DOHH2 (cell line): ENCODE results near the gene TMPRSS7.

Experiments used
- H3F3A ChIP-seq: fragments of 200-600 bp; sonication (generic), shearing (Covaris generic); 2 replicates; pipeline ENCODE4 v1.6.0; 2016; ENCODE audit warnings: antibody characterized with exemption, mild to moderate bottlenecking; ENCODE audit not compliant: control insufficient read depth, insufficient read depth
- H3K27ac ChIP-seq: fragments of 200-600 bp; sonication (generic); 2 replicates; pipeline ENCODE4 v1.5.1; 2014; ENCODE audit warnings: low read depth, mild to moderate bottlenecking, low read length, moderate library complexity
- H3K27me3 ChIP-seq: fragments of 200-600 bp; sonication (generic); 2 replicates; pipeline ENCODE4 v1.6.1; 2014; ENCODE audit warnings: mild to moderate bottlenecking, low read length, mixed read lengths; ENCODE audit not compliant: control insufficient read depth
- H3K36me3 ChIP-seq: fragments of 200-600 bp; sonication (generic); 2 replicates; pipeline ENCODE4 v1.6.1; 2014; ENCODE audit warnings: mild to moderate bottlenecking, low read length, moderate library complexity, mixed read lengths; ENCODE audit not compliant: control insufficient read depth
- H3K4me1 ChIP-seq: fragments of 200-600 bp; sonication (generic); 2 replicates; pipeline ENCODE4 v1.6.1; 2014; ENCODE audit warnings: mild to moderate bottlenecking, low read length, mixed read lengths; ENCODE audit not compliant: control insufficient read depth
- H3K4me2 ChIP-seq: fragments of 200-600 bp; sonication (generic); 2 replicates; pipeline ENCODE4 v1.6.0; 2014; ENCODE audit warnings: mild to moderate bottlenecking, low read length, moderate library complexity
- H3K4me3 ChIP-seq: fragments of 200-600 bp; sonication (generic); 2 replicates; pipeline ENCODE4 v1.5.1; 2014; ENCODE audit warnings: mild to moderate bottlenecking, low read length, mixed read lengths
- H3K79me2 ChIP-seq: fragments of 200-600 bp; sonication (generic); 2 replicates; pipeline ENCODE4 v1.6.1; 2014; ENCODE audit warnings: mild to moderate bottlenecking, low read length, mixed read lengths; ENCODE audit not compliant: control insufficient read depth
- H3K9me2 ChIP-seq: fragments of 200-600 bp; sonication (generic); replicated peaks from 2 replicates; pipeline ENCODE4 v1.6.1; 2014; ENCODE audit warnings: mild to moderate bottlenecking, low read length, mixed read lengths; ENCODE audit not compliant: control insufficient read depth
- H3K9me3 ChIP-seq: fragments of 200-600 bp; sonication (generic); 2 replicates; pipeline ENCODE4 v1.6.1; 2014; ENCODE audit warnings: antibody characterized with exemption, low read length, mixed read lengths; ENCODE audit not compliant: control insufficient read depth, insufficient read depth
- H4K20me1 ChIP-seq: fragments of 200-600 bp; sonication (generic); 2 replicates; pipeline ENCODE4 v1.6.0; 2014; ENCODE audit warnings: low read depth, mild to moderate bottlenecking, antibody characterized with exemption, low read length, moderate library complexity; ENCODE audit not compliant: control insufficient read depth, insufficient read depth
- CTCF ChIP-seq: fragments of 200-600 bp; sonication (generic); IDR thresholded peaks from one replicate; pipeline ENCODE4 v1.5.1; 2014; ENCODE audit warnings: antibody characterized with exemption, mild to moderate bottlenecking, low read depth, low read length; ENCODE audit not compliant: poor library complexity, severe bottlenecking
- EZH2phosphoT487 ChIP-seq: fragments of 200-600 bp; sonication (generic); IDR thresholded peaks from 2 replicates; pipeline ENCODE4 v1.6.1; 2017; ENCODE audit warnings: borderline replicate concordance, mild to moderate bottlenecking, antibody characterized with exemption, low read length, moderate library complexity, mixed read lengths

The TMPRSS7 gene

GRCh38 chr3:112043621-112044201 lies 9.2 kb downstream of the TMPRSS7 start:
- Histone ChIP-seq H3K4me1 (peaks cover 22% of the 10 kb centered on the region), H3K4me3 (no peak overlapping the region), H3K27me3 (no peaks in the 10 kb centered on the region), H3K9me3 (no peaks in the 10 kb centered on the region), H3K36me3 (no peaks in the 10 kb centered on the region), H3K9me2 (no peaks in the 10 kb centered on the region), H3K27ac (no peak overlapping the region), H4K20me1 (no peaks in the 10 kb centered on the region), H3F3A (no peaks in the 10 kb centered on the region), H3K4me2 (peak overlapping the region; percentile 30), H3K79me2 (no peaks in the 10 kb centered on the region)
- TF ChIP-seq CTCF, result peak; percentile 91
- TF ChIP-seq EZH2phosphoT487, result no peak

GRCh38 chr3:112046599-112046998 lies 12.1 kb downstream of the TMPRSS7 start:
- H3K27me3 ChIP-seq, result no peaks in the 10 kb centered on the region
- peaks cover 10% of the 10 kb centered on the region for H3K4me1 ChIP-seq
- H4K20me1 ChIP-seq, result no peaks in the 10 kb centered on the region
- no peak overlapping the region for H3K4me2 ChIP-seq
- no peaks in the 10 kb centered on the region for H3K9me2 ChIP-seq
- H3K4me3 ChIP-seq, result no peak overlapping the region
- no peaks in the 10 kb centered on the region for H3K79me2 ChIP-seq
- H3K27ac ChIP-seq, result no peak overlapping the region
- H3F3A ChIP-seq, result no peaks in the 10 kb centered on the region
- H3K36me3 ChIP-seq, result no peaks in the 10 kb centered on the region
- TF ChIP-seq EZH2phosphoT487 (no peak), CTCF (no peak)
- no peaks in the 10 kb centered on the region for H3K9me3 ChIP-seq

GRCh38 chr3:112047264-112047663 lies 12.7 kb downstream of the TMPRSS7 start:
- Histone ChIP-seq H3K4me1 (peaks cover 10% of the 10 kb centered on the region), H3K27me3 (no peaks in the 10 kb centered on the region), H3K36me3 (no peaks in the 10 kb centered on the region), H3K9me3 (no peaks in the 10 kb centered on the region), H3K27ac (no peak overlapping the region), H3K9me2 (no peaks in the 10 kb centered on the region), H3K4me3 (no peak overlapping the region), H3F3A (no peaks in the 10 kb centered on the region), H3K4me2 (no peak overlapping the region), H4K20me1 (no peaks in the 10 kb centered on the region), H3K79me2 (no peaks in the 10 kb centered on the region)
- TF ChIP-seq EZH2phosphoT487, result no peak

- Histone ChIP-seq H3K4me2 (no peak overlapping the region), H3K4me3 (no peak overlapping the region), H3K79me2 (no peaks in the 10 kb centered on the region), H3K27ac (no peak overlapping the region), H3K36me3 (no peaks in the 10 kb centered on the region), H3F3A (no peaks in the 10 kb centered on the region), H4K20me1 (no peaks in the 10 kb centered on the region), H3K4me1 (peaks cover 14% of the 10 kb centered on the region), H3K9me3 (no peaks in the 10 kb centered on the region), H3K9me2 (no peaks in the 10 kb centered on the region), H3K27me3 (no peaks in the 10 kb centered on the region)
- TF ChIP-seq EZH2phosphoT487 (no peak), CTCF (no peak)
Observed at GRCh38 chr3:112048911-112049310, 14.4 kb downstream of the TMPRSS7 start.
